BE2C (cell line): ENCODE data around the gene ATG101.
A peak's percentile ranks its signal among the peaks of the same experiment; 100 is the strongest.

Source experiments
- DNase-seq: peaks from one replicate; pipeline ENCODE4 v3.0.0-alpha.2; 2020
- H3K27me3 ChIP-seq: fragments of 250-450 bp; sonication (Bioruptor Pico); 2 replicates; pipeline ENCODE4 v1.5.1; 2020; ENCODE audit warnings: mild to moderate bottlenecking
- H3K36me3 ChIP-seq: fragments of 250-450 bp; sonication (Bioruptor Pico); 2 replicates; pipeline ENCODE4 v1.5.1; 2020; ENCODE audit warnings: mild to moderate bottlenecking
- H3K4me1 ChIP-seq: fragments of 250-450 bp; sonication (Bioruptor Pico); 2 replicates; pipeline ENCODE4 v1.5.1; 2020
- H3K4me3 ChIP-seq: 2 replicates; pipeline ENCODE4 v1.5.1; 2011; ENCODE audit warnings: low read depth, low read length
- H3K9me3 ChIP-seq: fragments of 250-450 bp; sonication (Bioruptor Pico); 2 replicates; pipeline ENCODE4 v1.5.1; 2020
- TF ChIP-seq, protein P1 (sequence below): IDR thresholded peaks from 2 replicates; pipeline ENCODE4 v1.5.1; 2012; ENCODE audit warnings: mild to moderate bottlenecking, low read depth, low read length

Gene ATG101

DNA sequence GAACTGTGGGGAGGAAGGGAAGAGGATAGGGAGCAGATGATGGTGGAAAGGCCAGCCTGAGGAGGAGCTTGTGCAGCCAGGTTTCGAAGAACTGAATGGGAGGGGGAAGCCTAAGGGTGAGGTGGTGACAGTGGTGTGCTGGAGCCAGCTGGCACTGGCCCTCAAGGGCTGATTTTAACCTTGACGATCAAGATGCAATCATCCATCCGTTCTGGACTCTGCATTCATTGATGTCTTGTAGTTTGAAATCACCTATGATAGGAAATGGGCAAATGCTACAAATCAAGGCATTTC lies 2.8 kb upstream of the ATG101 start:
- TF ChIP-seq, protein P1, sequence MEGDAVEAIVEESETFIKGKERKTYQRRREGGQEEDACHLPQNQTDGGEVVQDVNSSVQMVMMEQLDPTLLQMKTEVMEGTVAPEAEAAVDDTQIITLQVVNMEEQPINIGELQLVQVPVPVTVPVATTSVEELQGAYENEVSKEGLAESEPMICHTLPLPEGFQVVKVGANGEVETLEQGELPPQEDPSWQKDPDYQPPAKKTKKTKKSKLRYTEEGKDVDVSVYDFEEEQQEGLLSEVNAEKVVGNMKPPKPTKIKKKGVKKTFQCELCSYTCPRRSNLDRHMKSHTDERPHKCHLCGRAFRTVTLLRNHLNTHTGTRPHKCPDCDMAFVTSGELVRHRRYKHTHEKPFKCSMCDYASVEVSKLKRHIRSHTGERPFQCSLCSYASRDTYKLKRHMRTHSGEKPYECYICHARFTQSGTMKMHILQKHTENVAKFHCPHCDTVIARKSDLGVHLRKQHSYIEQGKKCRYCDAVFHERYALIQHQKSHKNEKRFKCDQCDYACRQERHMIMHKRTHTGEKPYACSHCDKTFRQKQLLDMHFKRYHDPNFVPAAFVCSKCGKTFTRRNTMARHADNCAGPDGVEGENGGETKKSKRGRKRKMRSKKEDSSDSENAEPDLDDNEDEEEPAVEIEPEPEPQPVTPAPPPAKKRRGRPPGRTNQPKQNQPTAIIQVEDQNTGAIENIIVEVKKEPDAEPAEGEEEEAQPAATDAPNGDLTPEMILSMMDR = no peak
- Histone ChIP-seq H3K4me1 (peaks cover 8% of the 10 kb centered on the region), H3K4me3 (no peak overlapping the region), H3K36me3 (peaks cover 2% of the 10 kb centered on the region), H3K9me3 (no peaks in the 10 kb centered on the region), H3K27me3 (no peaks in the 10 kb centered on the region)
- DNase-seq = no peak

DNA sequence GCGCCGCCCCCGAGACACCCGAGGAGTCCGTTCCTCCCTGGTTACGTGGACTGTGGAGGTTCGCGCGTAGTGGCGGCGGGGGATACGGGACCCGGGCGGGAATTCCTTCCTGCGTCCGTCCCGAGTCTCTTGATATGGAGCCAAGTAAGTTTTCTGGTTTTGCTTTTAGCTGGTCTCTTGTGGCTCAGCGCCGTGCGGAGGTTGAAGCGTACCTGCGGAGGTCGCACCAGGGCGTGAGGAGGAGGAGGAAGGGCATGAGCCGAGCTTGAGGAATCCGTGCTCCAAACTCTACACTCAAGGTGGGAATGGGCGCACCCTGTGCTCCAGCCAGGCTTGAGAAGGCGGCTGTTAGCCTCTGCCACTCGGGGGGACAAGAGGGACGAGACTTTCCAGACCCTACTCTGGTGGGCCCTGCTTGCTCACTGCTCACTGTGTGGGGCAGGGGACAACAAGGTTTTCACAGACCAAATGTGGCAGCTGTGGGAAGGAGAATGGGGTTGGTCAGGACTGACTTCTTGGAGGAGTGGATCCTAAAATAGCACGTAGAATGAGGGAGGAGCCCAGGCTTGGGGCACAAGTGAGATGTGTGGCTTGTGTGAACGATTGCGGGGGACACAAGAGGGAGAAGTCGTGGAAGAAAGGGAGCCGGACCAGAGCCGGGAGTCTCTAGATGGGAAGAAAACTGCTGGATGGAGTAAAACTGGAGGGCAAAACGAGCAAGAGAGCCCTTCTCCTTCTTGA lies 577 bp downstream of the ATG101 start:
- no peaks in the 10 kb centered on the region for H3K27me3 ChIP-seq
- no peak for DNase-seq
- peak overlapping the region; percentile 98 for H3K4me3 ChIP-seq
- peaks cover 22% of the 10 kb centered on the region for H3K36me3 ChIP-seq
- TF ChIP-seq, protein P1 = no peak
- peaks cover 19% of the 10 kb centered on the region for H3K4me1 ChIP-seq
- no peaks in the 10 kb centered on the region for H3K9me3 ChIP-seq

GRCh38 chr12:52073531-52074381 lies 4.0 kb downstream of the ATG101 start:
- peak; percentile 92 for DNase-seq
- H3K36me3 ChIP-seq = peaks cover 51% of the 10 kb centered on the region

DNA sequence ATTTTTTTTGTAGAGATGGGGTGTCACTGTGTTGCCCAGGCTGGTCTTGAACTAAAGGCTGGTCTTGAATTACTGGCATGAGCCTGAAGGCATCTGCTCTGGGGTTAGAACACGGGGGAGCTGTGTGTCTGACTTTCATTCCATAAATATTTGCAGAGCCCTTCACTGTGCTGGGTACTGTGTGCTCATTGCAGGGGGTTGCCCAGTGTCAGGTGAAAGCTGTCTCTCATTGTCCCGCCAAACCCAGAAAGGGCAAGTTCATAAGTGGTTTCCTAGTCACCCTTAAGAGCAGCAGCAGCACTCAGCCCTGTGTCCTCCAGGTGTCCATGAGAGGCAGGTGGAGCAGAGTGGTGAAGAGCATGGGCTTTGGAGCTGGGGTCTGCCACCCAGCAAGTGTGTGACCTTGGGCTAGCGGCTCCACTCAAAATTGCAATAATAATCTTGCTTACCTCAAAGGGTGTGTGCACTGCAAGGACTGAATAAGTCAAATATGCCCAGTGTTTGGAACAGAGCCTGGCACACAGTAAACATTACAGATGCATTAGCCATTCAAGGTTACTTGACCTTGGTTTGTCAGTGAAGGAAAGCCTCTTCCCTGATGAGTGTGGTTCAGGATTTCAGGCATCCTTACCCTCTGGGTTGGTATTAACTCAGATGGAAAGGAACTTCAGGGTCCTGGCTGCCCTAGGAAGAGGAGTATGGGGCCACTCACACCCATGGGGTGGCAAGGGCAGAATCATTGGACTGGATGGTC lies 5.4 kb downstream of the ATG101 start:
- H3K4me3 ChIP-seq = no peak overlapping the region
- TF ChIP-seq, protein P1 = no peak
- no peak for DNase-seq
- H3K36me3 ChIP-seq = peaks cover 57% of the 10 kb centered on the region
- H3K9me3 ChIP-seq = no peaks in the 10 kb centered on the region
- peaks cover 15% of the 10 kb centered on the region for H3K4me1 ChIP-seq
- H3K27me3 ChIP-seq = no peaks in the 10 kb centered on the region

More at GRCh38 chr12:52073531-52074381, 4.0 kb downstream of the ATG101 start:
- peaks cover 15% of the 10 kb centered on the region for H3K4me1 ChIP-seq
- no peaks in the 10 kb centered on the region for H3K9me3 ChIP-seq
- H3K27me3 ChIP-seq = no peaks in the 10 kb centered on the region
- TF ChIP-seq, protein P1 = no peak
- H3K4me3 ChIP-seq = peak overlapping the region; percentile 7

DNA sequence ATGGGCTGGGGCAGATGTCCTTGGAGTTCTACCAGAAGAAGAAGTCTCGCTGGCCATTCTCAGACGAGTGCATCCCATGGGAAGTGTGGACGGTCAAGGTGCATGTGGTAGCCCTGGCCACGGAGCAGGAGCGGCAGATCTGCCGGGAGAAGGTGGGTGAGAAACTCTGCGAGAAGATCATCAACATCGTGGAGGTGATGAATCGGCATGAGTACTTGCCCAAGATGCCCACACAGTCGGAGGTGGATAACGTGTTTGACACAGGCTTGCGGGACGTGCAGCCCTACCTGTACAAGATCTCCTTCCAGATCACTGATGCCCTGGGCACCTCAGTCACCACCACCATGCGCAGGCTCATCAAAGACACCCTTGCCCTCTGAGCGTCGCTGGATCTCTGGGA lies 7.0 kb downstream of the ATG101 start:
- H3K27me3 ChIP-seq = no peaks in the 10 kb centered on the region
- peaks cover 30% of the 10 kb centered on the region for H3K4me1 ChIP-seq
- no peak for DNase-seq
- H3K4me3 ChIP-seq = no peak overlapping the region
- peaks cover 57% of the 10 kb centered on the region for H3K36me3 ChIP-seq
- H3K9me3 ChIP-seq = no peaks in the 10 kb centered on the region
- TF ChIP-seq, protein P1 = no peak
